KG1 (cell line): ENCODE data around the gene GRIK3.

Source experiments
- DNase-seq: peaks from one replicate; lab custom pipeline; 2025; lab: John Stamatoyannopoulos, UW

The GRIK3 gene

DNA sequence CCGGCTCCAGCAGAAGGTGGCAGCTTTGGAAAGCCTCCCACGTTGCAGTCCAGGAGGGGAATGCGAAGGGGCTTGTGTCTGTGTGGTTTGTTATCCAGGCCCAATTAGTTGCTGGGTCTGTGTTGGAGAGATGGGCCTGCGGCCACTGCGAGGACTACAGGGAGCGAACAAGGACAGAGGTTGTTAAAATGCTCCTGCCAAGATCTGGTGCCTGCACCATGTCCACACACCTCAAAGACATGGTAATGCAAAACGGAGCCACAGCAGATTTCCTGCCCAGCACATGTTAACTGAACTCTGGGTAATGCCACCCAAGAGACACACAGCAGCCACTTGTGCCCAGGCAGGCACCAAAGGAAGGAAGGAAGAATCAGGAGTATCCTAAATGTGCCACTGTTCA lies 18.6 kb downstream of the GRIK3 start:
- no peak for DNase-seq

DNA sequence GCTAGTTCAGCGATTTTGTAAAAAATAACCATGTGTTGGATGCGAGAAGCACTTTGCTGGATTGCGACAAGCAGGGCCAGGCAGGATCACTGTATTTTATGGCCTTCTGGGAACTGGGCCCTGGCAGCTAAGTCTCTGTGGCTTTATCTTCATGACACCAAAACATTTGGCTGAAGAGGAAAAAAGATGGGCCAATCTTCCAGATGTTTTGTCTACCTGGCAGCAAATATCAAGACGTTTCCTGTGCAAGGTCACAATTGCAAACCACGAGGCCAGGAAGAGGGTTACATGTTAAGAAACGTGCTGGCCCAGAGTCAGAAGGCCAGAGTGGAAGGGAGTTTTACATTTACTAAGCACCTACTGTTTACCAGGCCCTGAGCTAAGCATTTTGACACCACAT lies 22.1 kb downstream of the GRIK3 start:
- DNase-seq: no peak

- no peak for DNase-seq
Observed at GRCh38 chr1:37010011-37010410, 24.3 kb downstream of the GRIK3 start.

DNA sequence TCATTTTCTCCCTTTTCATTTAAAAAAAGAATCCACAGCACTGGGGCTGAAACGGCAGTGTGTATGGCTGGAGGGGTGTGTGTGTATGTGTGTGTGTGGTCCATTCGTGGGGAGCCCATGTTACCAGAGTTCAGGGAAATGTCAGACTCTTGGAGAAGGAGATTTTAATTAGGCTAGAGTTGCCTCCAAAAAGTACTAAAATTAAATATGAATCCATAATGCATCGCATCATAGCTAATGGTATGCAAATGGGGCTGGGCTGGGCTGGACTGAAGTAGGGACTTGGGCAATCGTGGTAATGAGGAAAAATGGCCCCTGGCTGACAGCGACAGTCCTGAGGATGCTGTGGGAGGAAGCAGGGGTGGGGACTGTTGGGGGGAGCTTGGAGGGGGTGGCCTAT lies 24.8 kb downstream of the GRIK3 start:
- no peak for DNase-seq

DNA sequence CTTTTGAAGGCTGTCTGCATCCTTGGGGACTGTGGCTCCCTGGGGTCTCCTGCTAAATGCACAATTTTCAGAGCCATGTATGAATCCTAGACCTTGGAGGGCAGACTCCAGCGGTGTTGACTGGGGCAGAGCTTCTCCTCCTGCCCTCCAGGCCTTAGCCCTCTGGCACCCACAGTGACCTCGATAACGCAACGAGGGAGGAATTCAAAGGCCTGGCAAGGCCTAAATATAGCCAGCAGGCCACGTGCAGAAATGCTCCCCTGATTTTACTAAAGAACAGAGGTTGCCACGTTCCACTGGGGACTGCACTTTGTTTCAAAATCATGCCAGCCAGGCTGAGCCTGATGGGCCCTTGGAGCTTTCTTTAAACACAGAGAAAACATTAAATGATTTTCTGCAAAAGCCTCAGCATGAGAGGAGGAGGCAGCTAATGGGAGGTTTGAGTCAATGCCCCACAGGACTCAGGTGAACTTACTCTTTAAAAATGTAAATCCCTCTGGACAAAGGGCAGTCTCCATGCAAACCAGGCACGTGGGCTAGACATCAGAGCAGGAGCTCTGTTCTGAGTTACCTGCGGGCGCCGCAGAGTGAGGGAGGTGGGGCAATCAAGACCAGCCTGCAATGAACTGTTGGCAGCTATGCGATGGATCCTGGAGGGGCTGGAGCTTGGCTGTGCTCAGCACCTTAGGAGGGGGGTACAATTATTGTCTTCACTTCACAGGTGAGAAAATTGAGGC lies 28.0 kb downstream of the GRIK3 start:
- no peak for DNase-seq

GRCh38 chr1:37002898-37003297 lies 31.4 kb downstream of the GRIK3 start:
- no peak for DNase-seq

- no peak for DNase-seq
Observed at GRCh38 chr1:37001703-37002102, 32.6 kb downstream of the GRIK3 start.

DNA sequence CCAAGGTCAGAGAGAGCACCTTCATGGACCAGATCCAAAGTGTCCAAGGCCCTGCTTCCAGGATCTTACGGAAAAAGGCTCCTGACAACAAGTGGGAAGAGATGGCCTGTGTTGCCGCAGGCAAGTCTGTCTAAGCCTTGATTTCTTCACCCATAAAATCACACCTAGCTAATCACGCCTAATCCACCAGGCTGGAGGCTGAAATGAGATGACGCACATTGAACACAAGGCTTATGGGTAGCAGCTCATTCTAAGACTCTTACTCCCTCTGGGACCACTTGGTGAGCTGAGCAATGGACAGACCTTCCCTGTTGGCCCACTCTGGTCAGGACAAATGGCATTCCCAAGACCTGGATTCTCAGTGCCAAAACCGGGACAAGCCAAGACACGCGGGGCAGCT lies 38.2 kb downstream of the GRIK3 start:
- no peak for DNase-seq

DNA sequence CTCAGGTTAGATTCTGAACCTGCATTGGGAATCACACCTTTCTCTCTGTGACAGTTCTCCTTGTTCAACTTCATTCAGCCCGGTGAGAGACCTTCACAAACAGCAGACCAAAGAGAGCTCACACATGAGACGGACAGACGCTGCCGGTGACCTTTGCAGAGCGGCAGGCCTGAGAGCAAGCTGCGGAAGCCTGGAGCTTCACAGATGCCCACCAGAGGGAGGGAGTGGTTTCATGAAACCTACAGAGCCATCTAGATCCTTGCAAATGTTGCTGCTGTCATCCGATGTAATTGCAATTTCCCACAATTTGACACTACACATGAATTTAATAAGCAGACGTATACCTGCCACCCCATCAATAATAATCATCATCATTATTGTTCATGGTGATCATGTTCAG lies 39.4 kb downstream of the GRIK3 start:
- DNase-seq: no peak

DNA sequence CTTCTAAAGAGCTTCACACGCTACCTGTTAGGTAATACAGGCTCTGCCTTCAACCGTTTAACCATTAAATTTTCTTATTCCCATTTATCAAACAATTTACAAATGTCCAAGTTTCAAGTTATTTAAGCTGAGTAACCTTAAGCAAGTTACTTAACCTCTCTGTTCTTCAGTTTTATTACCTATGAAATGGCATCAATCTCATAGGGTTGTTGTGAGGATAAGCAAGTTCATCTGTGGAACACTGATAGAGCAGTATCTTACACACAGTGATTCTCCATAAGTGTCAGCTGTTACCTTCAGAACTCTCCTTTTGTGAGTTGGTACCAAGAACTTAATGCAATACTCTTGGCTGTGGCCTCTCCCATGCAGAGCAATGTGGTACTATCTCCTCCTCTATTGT lies 40.0 kb downstream of the GRIK3 start:
- no peak for DNase-seq

DNA sequence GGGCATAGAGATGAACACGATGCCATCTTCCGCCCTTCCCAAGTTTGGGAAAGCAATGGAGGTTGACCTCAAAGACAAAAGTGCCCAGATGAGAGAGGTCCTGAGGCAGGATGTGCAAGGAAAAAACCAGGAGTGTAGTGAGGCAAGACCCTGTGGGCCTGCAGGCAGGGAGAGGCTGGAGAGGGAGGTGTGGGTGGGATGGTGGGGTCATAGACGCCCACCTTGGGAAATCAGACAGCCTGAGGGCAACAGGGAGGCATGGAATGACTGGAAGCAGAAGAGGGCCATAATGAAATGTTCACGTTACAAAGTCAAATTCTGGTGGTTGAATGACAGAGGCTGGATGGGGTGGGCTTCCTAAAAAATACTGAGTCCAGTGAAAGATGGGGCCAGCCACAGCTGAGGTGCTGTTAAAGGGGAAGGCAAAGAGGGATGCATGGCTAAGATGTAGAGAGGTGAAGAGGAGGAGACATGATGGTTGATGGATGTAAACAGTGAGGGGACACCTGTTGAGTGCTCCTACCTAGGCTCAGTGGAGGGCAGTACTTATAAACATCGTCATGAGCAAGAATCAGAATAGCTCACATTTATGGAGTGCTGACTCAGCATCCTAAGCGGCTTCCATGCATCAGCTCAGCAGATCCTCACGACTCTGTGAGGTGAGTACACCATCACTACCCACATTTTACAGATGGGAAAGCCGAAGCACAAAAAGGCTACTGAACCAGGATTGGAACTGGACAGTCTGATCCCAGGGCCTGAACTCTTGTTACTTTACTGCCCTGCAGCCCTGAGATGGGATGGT lies 42.0 kb downstream of the GRIK3 start:
- DNase-seq: no peak

DNA sequence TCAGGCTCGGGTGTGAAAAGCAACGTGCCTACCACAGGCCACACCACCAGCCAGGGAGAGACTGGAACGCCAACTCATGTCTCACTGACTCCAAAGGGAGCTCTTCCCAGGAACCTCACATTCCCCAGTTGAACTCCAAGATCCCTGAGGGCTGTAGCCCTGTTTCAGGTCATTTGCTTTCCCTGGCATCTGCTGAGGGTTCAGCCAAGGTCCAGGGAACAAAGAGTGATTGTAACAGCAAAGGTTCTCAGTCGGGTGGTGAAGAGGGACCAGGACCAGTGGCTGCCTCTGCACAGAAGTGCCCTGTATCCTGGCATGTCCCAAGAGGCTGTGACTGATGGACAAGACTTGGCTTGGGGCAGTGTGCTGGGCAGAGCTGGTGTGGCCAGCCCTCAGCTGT lies 42.8 kb downstream of the GRIK3 start:
- no peak for DNase-seq

- DNase-seq: no peak
Observed at GRCh38 chr1:36990928-36991327, 43.4 kb downstream of the GRIK3 start.

GRCh38 chr1:36989241-36989640 lies 45.1 kb downstream of the GRIK3 start:
- DNase-seq: no peak

GRCh38 chr1:36988741-36989193 lies 45.5 kb downstream of the GRIK3 start:
- DNase-seq: no peak

GRCh38 chr1:36988321-36988720 lies 46.0 kb downstream of the GRIK3 start:
- no peak for DNase-seq

DNA sequence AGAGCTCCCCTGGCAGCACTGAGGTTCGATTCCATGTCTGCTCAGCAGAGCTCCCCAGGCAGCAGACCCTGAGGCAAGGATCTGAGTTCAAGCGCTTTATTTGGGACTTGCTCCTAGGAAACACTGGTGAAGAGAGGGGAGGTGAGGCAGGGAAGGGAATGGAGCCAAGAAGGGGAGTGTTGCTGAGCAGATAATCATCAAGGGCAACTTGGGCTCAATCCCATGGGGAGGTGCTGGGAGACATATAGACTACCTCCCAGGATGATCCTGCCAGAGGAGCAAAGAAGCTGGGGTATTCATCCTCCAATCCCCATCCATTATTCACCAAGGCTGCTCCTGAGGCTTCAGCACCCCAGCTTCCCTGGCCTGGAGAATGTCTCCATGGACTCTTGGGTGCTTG lies 47.0 kb downstream of the GRIK3 start:
- DNase-seq: no peak

GRCh38 chr1:36986241-36986985 lies 47.9 kb downstream of the GRIK3 start:
- DNase-seq: no peak

GRCh38 chr1:36984675-36985074 lies 49.6 kb downstream of the GRIK3 start:
- no peak for DNase-seq

DNA sequence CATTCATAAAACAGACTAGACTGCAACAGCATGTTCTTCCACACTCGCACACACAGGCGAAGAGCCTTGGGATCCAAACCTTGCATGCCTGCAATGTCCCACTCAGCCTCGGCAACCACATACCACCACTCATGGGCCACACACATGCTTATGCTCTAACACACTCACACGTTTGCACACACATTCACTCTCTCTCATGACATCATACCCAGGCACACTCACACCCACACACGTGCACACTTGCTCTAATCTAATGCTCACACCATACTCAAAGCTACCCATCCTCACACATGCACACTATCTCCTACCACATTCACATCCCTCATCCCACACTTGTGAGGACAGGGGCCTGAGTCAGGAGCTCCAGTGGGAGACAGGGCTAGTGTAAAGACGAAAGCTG lies 50.3 kb downstream of the GRIK3 start:
- DNase-seq: no peak

DNA sequence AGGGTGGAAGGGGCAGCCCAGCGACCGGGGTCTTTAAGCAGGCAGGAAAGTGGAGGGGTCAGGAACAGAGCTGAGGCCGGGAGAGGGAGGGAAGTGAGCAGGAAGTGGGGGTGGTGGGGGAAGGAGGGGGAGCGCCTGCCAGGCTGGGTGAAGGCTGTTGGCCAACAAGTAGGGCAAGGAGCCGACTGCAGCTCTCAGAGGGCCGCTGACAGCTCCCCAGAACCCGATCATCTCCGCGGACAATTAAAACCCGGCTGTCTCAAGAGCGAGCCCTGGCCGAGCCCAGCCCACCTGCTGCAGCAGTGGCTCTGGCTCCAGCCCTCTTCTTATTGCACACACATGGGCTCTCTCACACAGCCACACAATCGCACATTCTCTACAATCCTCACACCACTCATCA lies 51.6 kb downstream of the GRIK3 start:
- DNase-seq: no peak

DNA sequence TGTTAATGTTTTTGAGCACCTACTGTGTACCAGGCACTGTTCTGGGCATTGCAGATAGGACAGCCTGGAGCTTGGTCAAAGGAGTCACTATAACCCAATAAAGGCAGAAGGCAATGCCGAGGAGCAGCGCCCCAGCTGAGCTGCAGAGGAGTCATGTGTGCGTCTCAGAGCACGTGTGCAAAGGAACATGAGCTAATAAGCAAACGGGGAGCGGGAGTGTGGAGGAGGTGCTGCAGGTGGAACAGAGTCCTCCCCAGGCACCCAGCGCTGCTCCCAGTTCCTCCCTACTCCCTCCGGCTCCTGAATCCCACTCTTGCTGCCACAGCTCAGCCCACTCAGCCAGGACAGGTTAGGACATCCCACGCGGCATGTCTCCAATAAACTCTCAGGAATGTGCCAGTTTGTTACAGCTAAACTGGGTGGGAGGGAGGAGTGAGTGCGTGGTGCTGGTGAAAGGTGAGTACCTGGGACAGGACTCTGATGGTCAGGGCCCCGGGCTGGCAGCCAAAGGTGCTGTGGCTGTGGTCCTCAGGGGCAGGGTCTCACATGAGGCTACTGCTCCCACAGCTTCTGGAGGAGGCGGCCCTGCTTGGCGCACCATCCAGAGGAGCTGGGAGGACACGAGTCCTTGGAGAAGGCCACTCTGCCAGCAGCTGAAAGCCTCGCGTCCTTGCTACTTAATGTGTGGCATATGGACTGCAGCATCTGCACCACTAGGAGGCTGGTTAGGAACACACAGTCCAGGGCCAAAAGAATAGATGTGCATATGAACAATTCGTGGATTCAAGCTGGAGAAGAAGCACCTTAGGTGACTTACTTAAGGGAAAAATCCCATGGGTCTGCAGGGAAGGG lies 52.3 kb downstream of the GRIK3 start:
- no peak for DNase-seq
